HepG2 (cell line): ENCODE results near the gene CRYBA1. TPM values are rescaled to one million over a fixed set of nuclear protein-coding genes. Genes with fewer than 3 reads are reported as not detected.

Experiments
- ATAC-seq: fragments of 200-7000 bp; cut with Tn5 transposase; 3 replicates; pipeline ENCODE4 v1.9.1; 2020; ENCODE audit warnings: mild to moderate bottlenecking, moderate library complexity
- BruUV-seq: library from RNA; stranded (reverse); fragments of 400-500 nt; replicated peaks from 2 replicates; lab custom pipeline; 2021; lab: Mats Ljungman, UMichigan
- CTCF ChIA-PET: fragments of 300-600 bp; formaldehyde crosslinking; extraction: SDS; loops from one replicate; lab custom pipeline; 2021; ENCODE audit warnings: low total read pairs, inconsistent platforms, low intra/inter-chr PET ratio; lab: Yijun Ruan, JAX
- POLR2A ChIA-PET: fragments of 350-600 bp; sonication (Branson Sonifier 250); formaldehyde crosslinking; loops from one replicate; lab custom pipeline; 2020; ENCODE audit warnings: antibody characterized with exemption, inconsistent platforms; lab: Yijun Ruan, JAX
- DNase-seq: peaks from one replicate; pipeline ENCODE4 v3.0.0-alpha.2; 2015; ENCODE audit warnings: low spot score
- FAIRE-seq: peaks from 3 replicates; lab custom pipeline; 2011; peaks lifted over from hg19 to GRCh38; lab: Jason Lieb, UNC
- H2AFZ ChIP-seq: one replicate; pipeline ENCODE4 v1.6.1; 2011; ENCODE audit warnings: low read length, inconsistent platforms
- H3K27ac ChIP-seq: fragments of 300-600 bp; 3 replicates; pipeline ENCODE4 v1.8.0; 2011; ENCODE audit warnings: mixed run types, mild to moderate bottlenecking, mixed read lengths, low read length, inconsistent platforms; ENCODE audit not compliant: insufficient read depth; ENCODE audit errors: extremely low read length
- H3K27me3 ChIP-seq, 2 experiments: fragments of 200-600 bp in 1 of 2; 2 replicates in 1 of 2; 3 replicates in 1 of 2; pipeline versions ENCODE4 v1.6.0 to v1.8.0; 2011; ENCODE audit warnings: low read length in 2 of 2, mild to moderate bottlenecking in 2 of 2, moderate library complexity in 2 of 2, inconsistent platforms in 1 of 2; ENCODE audit not compliant: insufficient read depth in 2 of 2, control insufficient read depth in 1 of 2
- H3K36me3 ChIP-seq, 2 experiments: fragments of 200-600 bp in 1 of 2; replicated peaks in 1 of 2; 2 replicates in 1 of 2; 3 replicates in 1 of 2; pipeline versions ENCODE4 v1.5.1 to v1.8.0; 2011; ENCODE audit warnings: low read length in 2 of 2, inconsistent platforms in 1 of 2; ENCODE audit not compliant: insufficient read depth in 2 of 2, control insufficient read depth in 1 of 2
- H3K4me1 ChIP-seq: 2 replicates; pipeline ENCODE4 v1.5.1; 2012; ENCODE audit warnings: low read length, inconsistent platforms; ENCODE audit not compliant: insufficient read depth
- H3K4me2 ChIP-seq: 2 replicates; pipeline ENCODE4 v1.6.0; 2011; ENCODE audit warnings: low read depth, low read length, inconsistent platforms
- H3K4me3 ChIP-seq, 3 experiments: fragments of 200-600 bp in 1 of 3; sonication (generic), shearing (Covaris generic) in 1 of 3; replicated peaks in 1 of 3; 2 replicates each; pipeline ENCODE4 v1.5.1; 2011 to 2016; ENCODE audit warnings: low read length in 3 of 3, inconsistent platforms in 2 of 3, low read depth in 2 of 3, mild to moderate bottlenecking in 2 of 3, control low read depth in 1 of 3, mixed read lengths in 1 of 3; ENCODE audit not compliant: insufficient read depth in 1 of 3
- H3K79me2 ChIP-seq: one replicate; pipeline ENCODE4 v1.6.1; 2011; ENCODE audit warnings: low read length, inconsistent platforms; ENCODE audit not compliant: insufficient read depth
- H3K9ac ChIP-seq: 2 replicates; pipeline ENCODE4 v1.6.0; 2011; ENCODE audit warnings: mild to moderate bottlenecking, low read depth, low read length, inconsistent platforms; ENCODE audit not compliant: insufficient read depth
- H3K9me3 ChIP-seq: 2 replicates; pipeline ENCODE4 v1.5.1; 2012; ENCODE audit warnings: mild to moderate bottlenecking, low read length
- H4K20me1 ChIP-seq: 2 replicates; pipeline ENCODE4 v1.6.0; 2011; ENCODE audit warnings: inconsistent platforms, mild to moderate bottlenecking, low read length, moderate library complexity; ENCODE audit not compliant: insufficient read depth
- JARID2 ChIP-seq: sonication (generic); formaldehyde crosslinking; IDR thresholded peaks from 2 replicates; pipeline ENCODE4 v1.8.1; 2023; ENCODE audit warnings: missing genetic modification reagents, inconsistent platforms; ENCODE audit not compliant: insufficient replicate concordance
- MIXL1 ChIP-seq: IDR thresholded peaks from 2 replicates; pipeline ENCODE4 v1.6.1; 2016
- MLLT10 ChIP-seq: sonication (generic); formaldehyde crosslinking; IDR thresholded peaks from 2 replicates; pipeline ENCODE4 v1.4.0; 2020; ENCODE audit warnings: missing genetic modification reagents
- NFIB ChIP-seq: sonication (generic); formaldehyde crosslinking; IDR thresholded peaks from 2 replicates; pipeline ENCODE4 v1.9.0; 2021; ENCODE audit warnings: missing genetic modification reagents, mild to moderate bottlenecking, borderline replicate concordance
- PHB2 ChIP-seq: fragments of 450-650 bp; IDR thresholded peaks from 2 replicates; pipeline ENCODE4 v1.6.1; 2018; ENCODE audit not compliant: partially characterized antibody
- SMAD1 ChIP-seq: sonication (generic); formaldehyde crosslinking; IDR thresholded peaks from 2 replicates; pipeline ENCODE4 v1.4.0; 2020; ENCODE audit warnings: missing genetic modification reagents, low read depth, mild to moderate bottlenecking, borderline replicate concordance
- SMARCC2 ChIP-seq: fragments of 450-650 bp; IDR thresholded peaks from 2 replicates; pipeline ENCODE4 v1.6.1; 2017; ENCODE audit warnings: antibody characterized with exemption, mild to moderate bottlenecking
- ZFP62 ChIP-seq: sonication (generic); formaldehyde crosslinking; IDR thresholded peaks from 2 replicates; pipeline ENCODE4 v1.4.0; 2020; ENCODE audit warnings: missing genetic modification reagents
- ZIK1 ChIP-seq: sonication (generic); formaldehyde crosslinking; IDR thresholded peaks from 2 replicates; pipeline ENCODE4 v1.5.0; 2020; ENCODE audit warnings: mild to moderate bottlenecking, low read depth, missing genetic modification reagents, borderline replicate concordance
- WGBS: methylation state at CpG from one replicate; pipeline ENCODE4 v1.1.6; 2017; ENCODE audit warnings: low lambda C conversion rate; 5-methylcytosine and 5-hydroxymethylcytosine counted together
- in situ Hi-C: cut with HindIII; loops from 2 replicates; pipeline ENCODE4 v1.10.0; 2017; ENCODE audit warnings: low pct_unique_long_range_greater_than_20kb; ENCODE audit not compliant: extremely low pct_ligation_motif_present
- intact Hi-C: fragments of 100-400 bp; cut with micrococcal nuclease; formaldehyde crosslinking; loops from one replicate; pipeline ENCODE4 v1.10.0; 2022; ENCODE audit not compliant: unreplicated experiment
- polyA plus RNA-seq, 8 experiments: library from polyadenylated mRNA; depleted of rRNA in 3 of 8; stranded (reverse) in 7 of 8; unstranded in 1 of 8; fragments of >200 nt; fragmentation: Illumina TruSeq in 4 of 8; extraction: Trizol in 4 of 8; gene quantifications; 2 replicates each; pipeline versions ENCODE4 v1.2.1 to v1.2.3, GENCODE V29; 2011 to 2016; ENCODE audit warnings: low read depth in 4 of 8, missing spikeins in 1 of 8, mixed read lengths in 1 of 8; ENCODE audit not compliant: insufficient read depth in 1 of 8
- total RNA-seq, 5 experiments: library from RNA; depleted of rRNA; stranded (reverse); fragments of >200 nt; fragmentation: Illumina TruSeq; extraction: Trizol; gene quantifications; 2 replicates each; pipeline ENCODE4 v1.2.3, GENCODE V29; 2016; ENCODE audit warnings: low read depth in 1 of 5
- TF ChIP-seq, protein P1 (sequence below): sonication (generic); formaldehyde crosslinking; IDR thresholded peaks from 2 replicates; pipeline ENCODE4 v1.5.0; 2020; ENCODE audit warnings: mild to moderate bottlenecking, low read depth, missing genetic modification reagents, borderline replicate concordance
- TF ChIP-seq, protein P2 (sequence below): IDR thresholded peaks from 2 replicates; pipeline ENCODE4 v1.6.1; 2016; ENCODE audit warnings: low read depth
- TF ChIP-seq, protein P3 (sequence below): sonication (generic); formaldehyde crosslinking; IDR thresholded peaks from 2 replicates; pipeline ENCODE4 v1.8.1; 2023; ENCODE audit warnings: mild to moderate bottlenecking, moderate library complexity, missing genetic modification reagents

The CRYBA1 gene
- total and polyA plus RNA-seq, 2 of the 13 experiments (the other 11 are each of a cell fraction or from before 2014, with no cell fraction given): not detected

DNA sequence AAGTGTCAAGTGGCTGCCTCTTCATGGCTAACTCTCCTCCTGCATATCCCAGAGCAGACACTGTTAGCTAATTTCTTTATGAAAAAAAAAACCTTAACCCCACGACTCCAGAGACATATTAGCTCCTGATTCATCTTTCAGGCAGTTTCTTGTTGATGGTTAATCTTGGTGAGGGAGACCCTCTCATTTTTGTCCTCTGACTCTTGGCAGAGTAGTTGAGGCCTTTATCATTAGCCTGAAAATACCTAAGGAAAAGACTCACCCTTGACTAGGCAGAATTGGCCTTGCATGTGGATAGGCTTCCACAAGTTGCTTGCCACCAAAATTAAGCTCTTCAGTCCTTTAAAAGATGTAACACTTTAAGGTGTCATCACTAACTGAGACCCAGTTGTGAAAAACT lies 4.0 kb downstream of the CRYBA1 start:
- H3K4me3 ChIP-seq: no peak overlapping the region
- no peaks in the 10 kb centered on the region; a peak in 1 of 5 replicates for H3K36me3 ChIP-seq
- ATAC-seq: no peak
- no peak overlapping the region for H3K27ac ChIP-seq
- no peak overlapping the region for H3K4me2 ChIP-seq
- peaks cover 3% of the 10 kb centered on the region; the same call in 1 of the 2 replicates for H4K20me1 ChIP-seq
- TF ChIP-seq SMARCC2: no peak
- TF ChIP-seq, protein P1, sequence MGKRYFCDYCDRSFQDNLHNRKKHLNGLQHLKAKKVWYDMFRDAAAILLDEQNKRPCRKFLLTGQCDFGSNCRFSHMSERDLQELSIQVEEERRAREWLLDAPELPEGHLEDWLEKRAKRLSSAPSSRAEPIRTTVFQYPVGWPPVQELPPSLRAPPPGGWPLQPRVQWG: no peak
- no peaks in the 10 kb centered on the region for H3K9me3 ChIP-seq
- H3K79me2 ChIP-seq: no peaks in the 10 kb centered on the region
- 18% methylated on average over 1 of the region's 1 CpG for WGBS
- intact Hi-C loops (loop anchor here (5.0 kb wide), 1 partner anchor 42 kb away; the partner anchor contains the start of gene NUFIP2), in situ Hi-C loops (no loop called here)
- no TSS peak for BruUV-seq
- no peak overlapping the region for H2AFZ ChIP-seq
- no peaks in the 10 kb centered on the region for H3K27me3 ChIP-seq
- no peak overlapping the region for H3K9ac ChIP-seq
- ChIA-PET POLR2A (interaction anchor here (0.8 kb wide), 1 partner anchor 43 kb away, joined by 3 read pairs; the partner anchor contains the start of gene NUFIP2), CTCF (no interaction called here)
- no peak for DNase-seq
- no peak for FAIRE-seq
- no peaks in the 10 kb centered on the region for H3K4me1 ChIP-seq

DNA sequence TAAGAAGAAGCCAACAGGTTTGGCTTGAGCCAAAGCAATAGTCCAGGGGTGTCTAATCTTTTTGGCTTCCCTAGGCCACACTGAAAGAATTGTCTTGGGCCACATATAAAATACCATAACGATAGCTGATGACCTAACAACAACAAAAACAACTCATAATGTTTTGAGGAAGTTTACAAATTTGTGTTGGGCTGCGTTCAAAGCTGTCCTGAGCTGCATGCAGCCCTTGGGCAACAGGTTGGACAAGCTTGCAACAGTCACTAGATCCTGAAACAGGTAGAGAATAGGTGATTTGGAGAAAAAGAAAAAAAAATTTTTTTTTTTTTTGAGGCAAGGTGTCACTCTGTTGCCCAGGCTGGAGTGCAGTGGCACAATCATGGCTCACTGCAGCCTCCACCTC lies 4.5 kb downstream of the CRYBA1 start:
- no peaks in the 10 kb centered on the region for H3K79me2 ChIP-seq
- TF ChIP-seq PHB2 (no peak), ZIK1 (CRISPR knock-in tag) (no peak), ZFP62 (CRISPR knock-in tag) (no peak), MIXL1 (no peak), MLLT10 (CRISPR knock-in tag) (no peak), NFIB (CRISPR knock-in tag) (no peak), JARID2 (CRISPR knock-in tag) (no peak), SMAD1 (CRISPR knock-in tag) (no peak)
- TF ChIP-seq, protein P2, sequence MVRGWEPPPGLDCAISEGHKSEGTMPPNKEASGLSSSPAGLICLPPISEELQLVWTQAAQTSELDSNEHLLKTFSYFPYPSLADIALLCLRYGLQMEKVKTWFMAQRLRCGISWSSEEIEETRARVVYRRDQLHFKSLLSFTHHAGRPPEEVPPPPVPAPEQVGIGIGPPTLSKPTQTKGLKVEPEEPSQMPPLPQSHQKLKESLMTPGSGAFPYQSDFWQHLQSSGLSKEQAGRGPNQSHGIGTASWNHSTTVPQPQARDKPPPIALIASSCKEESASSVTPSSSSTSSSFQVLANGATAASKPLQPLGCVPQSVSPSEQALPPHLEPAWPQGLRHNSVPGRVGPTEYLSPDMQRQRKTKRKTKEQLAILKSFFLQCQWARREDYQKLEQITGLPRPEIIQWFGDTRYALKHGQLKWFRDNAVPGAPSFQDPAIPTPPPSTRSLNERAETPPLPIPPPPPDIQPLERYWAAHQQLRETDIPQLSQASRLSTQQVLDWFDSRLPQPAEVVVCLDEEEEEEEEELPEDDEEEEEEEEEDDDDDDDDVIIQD: no peak
- TF ChIP-seq, protein P3, sequence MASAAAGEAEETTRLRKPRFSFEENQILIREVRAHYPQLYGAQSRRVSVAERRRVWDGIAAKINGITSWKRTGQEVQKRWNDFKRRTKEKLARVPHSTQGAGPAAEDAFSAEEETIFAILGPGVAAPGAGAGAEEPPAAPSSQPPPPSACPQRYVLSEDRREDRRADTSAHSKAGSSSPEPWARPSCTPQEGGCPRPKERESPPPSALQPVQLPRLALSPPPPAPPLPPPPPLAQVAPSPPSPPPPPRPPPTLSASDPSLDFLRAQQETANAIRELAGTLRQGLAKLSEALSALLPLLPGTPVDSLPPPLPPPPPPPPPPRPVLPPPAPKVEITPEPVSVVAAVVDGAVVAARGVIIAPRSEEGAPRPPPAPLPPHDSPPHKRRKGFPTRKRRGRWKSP (CRISPR knock-in tag): no peak
- ATAC-seq (no peak), FAIRE-seq (no peak), DNase-seq (no peak)
- H3K9ac ChIP-seq: no peak overlapping the region
- H2AFZ ChIP-seq: no peak overlapping the region
- H3K27me3 ChIP-seq: no peaks in the 10 kb centered on the region
- BruUV-seq: no TSS peak
- 61% methylated on average over 2 of the region's 2 CpGs for WGBS
- ChIA-PET POLR2A (interaction anchor here (0.8 to 1.3 kb wide), 2 partner anchors 8 to 43 kb away, joined by 3 to 4 read pairs; partner anchors contain the start of gene NUFIP2), CTCF (no interaction called here)
- peaks cover 3% of the 10 kb centered on the region; the same call in 1 of the 2 replicates for H4K20me1 ChIP-seq
- H3K4me2 ChIP-seq: no peak overlapping the region
- no peak overlapping the region for H3K4me3 ChIP-seq
- intact Hi-C loops: loop anchor here (5.0 kb wide), 1 partner anchor 41 kb away; the partner anchor contains the start of gene NUFIP2
- in situ Hi-C loops: no loop called here
- H3K36me3 ChIP-seq: peaks cover 0 to 2% of the 10 kb centered on the region in 2 experiments; a peak in 1 of 5 replicates
- no peaks in the 10 kb centered on the region for H3K4me1 ChIP-seq
- no peak overlapping the region for H3K27ac ChIP-seq
- no peaks in the 10 kb centered on the region for H3K9me3 ChIP-seq
